MM.1S (cell line): Measurements from ENCODE around the gene CDK8.

ENCODE experiments used
- EZH2 ChIP-seq: fragments of 300-600 bp; sonication (generic); optimal IDR thresholded peaks from 2 replicates; pipeline ENCODE3; 2017; ENCODE audit warnings: low read depth, mild to moderate bottlenecking, antibody characterized with exemption, low read length, mixed read lengths
- EZH2phosphoT487 ChIP-seq: fragments of 300-600 bp; sonication (generic); IDR thresholded peaks from 2 replicates; pipeline ENCODE4 v1.6.1; 2018; ENCODE audit warnings: antibody characterized with exemption, low read length
- TF ChIP-seq, protein P1 (sequence below): fragments of 300-600 bp; sonication (generic); IDR thresholded peaks from 2 replicates; pipeline ENCODE4 v1.5.1; 2016; ENCODE audit warnings: antibody characterized with exemption, low read length, mixed read lengths

DNA sequence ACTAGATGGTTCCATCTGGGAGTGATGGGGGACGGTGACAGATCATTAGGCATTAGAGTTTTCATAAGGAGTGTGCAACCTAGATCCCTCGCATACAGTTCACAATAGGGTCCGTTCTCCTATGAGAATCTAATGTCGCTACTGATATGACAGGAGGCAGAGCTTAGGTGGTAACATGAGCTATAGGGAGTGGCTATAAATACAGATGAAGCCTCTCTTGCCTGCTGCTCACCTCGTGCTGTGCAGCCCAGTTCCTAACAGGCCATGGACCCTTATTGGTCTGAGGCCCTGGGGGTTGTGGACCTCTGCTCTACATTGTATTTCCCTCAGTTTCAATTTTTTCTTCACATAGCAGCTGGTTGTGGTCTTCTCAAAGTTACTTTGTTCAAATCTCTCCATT, 56.5 kb downstream of the CDK8 start:
- TF ChIP-seq, protein P1, sequence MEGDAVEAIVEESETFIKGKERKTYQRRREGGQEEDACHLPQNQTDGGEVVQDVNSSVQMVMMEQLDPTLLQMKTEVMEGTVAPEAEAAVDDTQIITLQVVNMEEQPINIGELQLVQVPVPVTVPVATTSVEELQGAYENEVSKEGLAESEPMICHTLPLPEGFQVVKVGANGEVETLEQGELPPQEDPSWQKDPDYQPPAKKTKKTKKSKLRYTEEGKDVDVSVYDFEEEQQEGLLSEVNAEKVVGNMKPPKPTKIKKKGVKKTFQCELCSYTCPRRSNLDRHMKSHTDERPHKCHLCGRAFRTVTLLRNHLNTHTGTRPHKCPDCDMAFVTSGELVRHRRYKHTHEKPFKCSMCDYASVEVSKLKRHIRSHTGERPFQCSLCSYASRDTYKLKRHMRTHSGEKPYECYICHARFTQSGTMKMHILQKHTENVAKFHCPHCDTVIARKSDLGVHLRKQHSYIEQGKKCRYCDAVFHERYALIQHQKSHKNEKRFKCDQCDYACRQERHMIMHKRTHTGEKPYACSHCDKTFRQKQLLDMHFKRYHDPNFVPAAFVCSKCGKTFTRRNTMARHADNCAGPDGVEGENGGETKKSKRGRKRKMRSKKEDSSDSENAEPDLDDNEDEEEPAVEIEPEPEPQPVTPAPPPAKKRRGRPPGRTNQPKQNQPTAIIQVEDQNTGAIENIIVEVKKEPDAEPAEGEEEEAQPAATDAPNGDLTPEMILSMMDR = no peak
- no peak for TF ChIP-seq EZH2
- no peak for TF ChIP-seq EZH2phosphoT487
